HL-60/S4 (cell line): ENCODE data around the gene SFXN3.

ENCODE experiments used
- in situ Hi-C: fragments of 300-500 bp; cut with MboI; formaldehyde crosslinking; loops from 2 replicates; pipeline ENCODE4 v1.14.3; 2022; ENCODE audit warnings: low sequenced_read_pairs

SFXN3 gene

GRCh38 chr10:101071267-101071884, 40.3 kb downstream of the SFXN3 start:
- in situ Hi-C loops: no loop called here

DNA sequence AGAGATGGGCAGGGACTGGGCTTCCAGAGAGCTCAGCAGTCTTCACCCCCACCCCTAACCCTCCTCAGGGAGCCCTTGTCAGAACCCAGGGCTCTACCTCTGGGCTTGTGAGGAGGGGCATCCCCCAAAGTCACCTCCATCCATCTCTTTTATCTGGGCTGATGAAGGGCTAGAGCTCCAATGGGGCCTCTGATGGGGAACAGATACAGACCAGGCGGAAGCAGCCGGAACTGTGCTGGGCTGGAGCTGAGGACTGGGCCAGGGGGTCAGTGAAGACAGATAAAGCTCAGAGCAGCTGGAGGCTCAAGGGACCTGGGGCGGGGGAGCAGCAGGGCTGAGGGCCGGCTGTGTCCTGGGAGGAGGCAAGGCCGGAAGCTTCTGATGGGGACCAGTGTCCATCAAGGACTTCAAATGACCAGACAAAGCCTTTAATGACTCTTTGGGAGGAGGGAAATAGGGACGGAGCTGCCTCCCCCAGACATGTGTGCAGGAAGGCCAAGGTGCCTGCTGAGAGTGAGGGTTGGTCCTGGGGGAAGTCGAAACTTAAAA, 40.9 kb downstream of the SFXN3 start:
- in situ Hi-C loops: no loop called here

DNA sequence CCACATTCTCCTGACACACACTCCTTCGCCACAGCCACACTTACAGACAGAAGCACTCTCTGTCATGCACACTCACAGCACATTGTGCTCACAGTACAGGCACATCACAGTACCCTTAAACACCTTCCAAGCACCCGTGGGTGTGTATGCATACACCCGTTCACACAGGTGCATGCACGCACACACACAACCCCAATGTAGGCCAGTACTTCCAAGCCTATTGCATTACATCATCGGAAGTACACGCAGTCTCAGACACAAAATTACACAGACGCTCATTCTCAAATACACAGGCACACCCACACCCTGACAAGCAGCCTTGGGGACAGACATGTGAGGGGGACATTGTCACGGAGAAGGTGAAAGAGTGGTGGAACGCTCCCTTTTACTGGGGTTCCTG, 41.9 kb downstream of the SFXN3 start:
- in situ Hi-C loops: no loop called here

DNA sequence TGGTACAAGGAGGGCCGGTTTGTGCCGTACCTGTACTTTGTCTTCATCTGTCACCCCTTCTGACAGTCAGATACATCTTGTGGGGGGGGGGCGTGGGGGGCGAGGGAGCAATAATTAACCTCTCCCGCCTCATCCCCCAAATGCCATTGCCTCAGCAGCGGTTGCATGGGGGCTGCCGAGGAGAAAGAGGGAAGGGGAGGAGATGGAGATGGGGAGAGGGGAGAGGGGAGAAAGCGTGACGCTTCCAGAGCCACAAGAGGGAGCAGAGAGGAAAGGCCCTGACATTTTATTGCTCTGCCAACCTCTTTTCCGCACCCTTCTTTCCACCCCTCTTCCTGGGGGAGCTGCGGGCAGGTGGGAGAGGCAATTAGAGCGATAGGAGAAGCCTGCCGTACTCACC, 42.6 kb downstream of the SFXN3 start:
- in situ Hi-C loops: no loop called here

- in situ Hi-C loops: no loop called here
Observed at GRCh38 chr10:101075775-101076174, 44.7 kb downstream of the SFXN3 start.

- in situ Hi-C loops: no loop called here
Observed at GRCh38 chr10:101076630-101077029, 45.6 kb downstream of the SFXN3 start.

- in situ Hi-C loops: no loop called here
Observed at GRCh38 chr10:101079874-101080273, 48.8 kb downstream of the SFXN3 start.

- in situ Hi-C loops: no loop called here
Observed at GRCh38 chr10:101080933-101081931, 50.2 kb downstream of the SFXN3 start.

- in situ Hi-C loops: no loop called here
Observed at GRCh38 chr10:101085846-101086245, 54.8 kb downstream of the SFXN3 start.

DNA sequence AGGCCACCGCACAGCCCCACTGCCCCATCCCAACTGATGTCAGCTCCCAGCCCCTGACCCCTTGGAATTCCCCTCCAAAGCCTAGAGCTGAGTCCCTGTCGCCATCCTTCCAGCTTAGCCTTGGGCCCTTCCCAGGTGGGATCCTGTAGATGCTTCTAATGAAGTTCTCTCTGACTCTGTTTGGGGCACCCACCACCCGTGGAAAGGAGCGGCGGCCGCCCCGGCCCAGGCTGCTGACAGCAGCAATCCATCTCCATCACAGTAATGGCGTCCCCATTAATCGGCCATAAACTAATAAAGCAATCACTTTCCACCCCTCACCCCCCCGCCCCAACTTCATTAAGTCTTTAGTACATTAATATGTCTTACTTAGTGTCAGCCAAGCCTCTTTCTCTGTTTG, 56.3 kb downstream of the SFXN3 start:
- in situ Hi-C loops: no loop called here

DNA sequence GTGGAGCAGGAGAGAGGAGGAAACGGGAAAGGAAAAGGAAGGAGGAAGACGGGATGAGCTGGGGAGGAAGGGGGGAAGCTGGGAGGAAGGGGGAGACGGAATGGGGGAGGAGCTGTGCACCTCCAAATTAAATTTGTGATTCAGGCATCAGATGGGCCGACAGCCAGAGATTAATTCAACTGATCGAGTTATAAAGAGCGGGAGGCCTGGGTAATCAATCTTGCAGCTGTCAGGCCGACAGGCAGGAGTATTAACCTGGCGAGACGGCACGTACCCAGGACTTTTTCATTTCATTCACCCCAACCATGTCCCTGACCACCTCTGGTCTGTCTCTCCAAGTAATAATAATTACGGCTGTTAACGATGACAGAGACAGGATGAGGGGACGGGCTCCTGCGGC, 56.9 kb downstream of the SFXN3 start:
- in situ Hi-C loops: no loop called here

GRCh38 chr10:101089520-101090299, 58.7 kb downstream of the SFXN3 start:
- in situ Hi-C loops: no loop called here

DNA sequence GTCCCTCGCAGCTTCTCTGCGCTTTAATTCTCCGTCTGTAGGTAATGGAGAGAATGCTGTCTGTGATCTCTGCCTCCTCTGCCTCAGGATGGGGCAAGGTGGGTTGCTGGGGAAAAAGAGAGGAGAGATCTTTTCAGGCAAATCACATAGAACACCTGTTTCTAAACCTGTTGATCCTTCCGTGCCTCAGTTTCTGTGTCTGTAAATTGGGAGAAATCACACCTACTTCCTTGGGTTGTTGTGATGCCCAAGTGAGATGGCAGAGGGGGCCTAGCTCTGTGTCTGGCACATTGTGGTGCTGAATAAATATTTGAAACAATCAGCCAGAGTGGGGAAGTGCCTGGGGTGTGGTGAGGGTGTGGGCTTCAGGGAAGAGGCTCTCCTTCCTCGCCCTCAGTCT, 59.6 kb downstream of the SFXN3 start:
- in situ Hi-C loops: no loop called here
